RPMI7951 (cell line): Measurements from ENCODE around the gene SPIRE1. TPM values are rescaled to one million over a fixed set of nuclear protein-coding genes. Genes with fewer than 3 reads are reported as not detected.
"Not testable (repeated sequence)": the region's sequence is repeated elsewhere in the genome, so short reads cannot be mapped to it uniquely, and the experiment has no call there.

Experiments
- DNase-seq: peaks from one replicate; pipeline ENCODE4 v3.0.0-alpha.2; 2012; ENCODE audit warnings: low read depth
- total RNA-seq: library from RNA; depleted of rRNA; stranded (reverse); fragments of >200 nt; shearing (Covaris generic); gene quantifications from 2 replicates; pipeline ENCODE4 v1.2.3, GENCODE V29; 2014

The SPIRE1 gene
- total RNA-seq, 1 experiment from 2014 or later: 15.7 TPM

GRCh38 chr18:12485479-12486105 lies 172.3 kb downstream of the SPIRE1 start:
- no peak for DNase-seq

DNA sequence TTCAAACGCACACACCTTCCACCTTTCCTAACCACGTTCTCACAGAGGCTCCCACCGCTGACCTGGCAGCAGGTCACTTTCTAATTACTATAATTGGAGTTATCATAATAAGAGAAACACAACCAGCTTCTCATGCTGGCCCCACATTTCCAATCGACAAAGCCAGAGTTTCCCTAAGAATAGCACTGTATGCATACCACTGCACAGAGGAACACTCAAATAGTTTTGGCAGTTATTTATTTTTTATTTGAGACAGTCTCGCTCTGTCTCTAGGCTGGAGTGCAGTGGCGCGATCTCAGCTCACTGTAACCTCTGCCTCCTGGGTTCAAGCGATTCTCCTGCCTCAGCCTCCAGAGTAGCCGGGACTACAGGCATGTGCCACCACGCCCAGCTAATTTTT lies 176.0 kb downstream of the SPIRE1 start:
- not testable (repeated sequence) for DNase-seq

- DNase-seq: no peak
Observed at GRCh38 chr18:12479982-12480381, 177.9 kb downstream of the SPIRE1 start.

DNA sequence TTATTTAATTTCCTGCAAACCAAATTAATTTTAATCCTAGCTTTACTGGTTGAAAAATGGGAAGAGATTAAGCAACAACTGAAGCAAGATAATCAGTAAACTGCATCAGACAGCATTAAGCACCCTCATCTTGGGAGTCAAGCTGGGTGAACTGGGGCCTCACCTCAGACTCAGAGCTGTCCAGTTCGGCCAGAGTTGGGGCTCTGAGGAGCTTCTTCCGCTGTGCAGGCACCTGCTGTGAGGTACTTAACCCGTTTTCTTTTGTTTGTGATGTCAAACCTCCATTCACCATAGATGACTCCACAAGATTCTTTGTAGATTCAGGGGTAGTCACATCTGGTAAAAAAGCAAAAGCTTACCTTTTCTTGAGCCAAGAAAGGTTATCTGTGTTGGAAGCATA lies 178.4 kb downstream of the SPIRE1 start:
- DNase-seq: no peak

- no peak for DNase-seq
Observed at GRCh38 chr18:12478269-12479047, 179.4 kb downstream of the SPIRE1 start.

DNA sequence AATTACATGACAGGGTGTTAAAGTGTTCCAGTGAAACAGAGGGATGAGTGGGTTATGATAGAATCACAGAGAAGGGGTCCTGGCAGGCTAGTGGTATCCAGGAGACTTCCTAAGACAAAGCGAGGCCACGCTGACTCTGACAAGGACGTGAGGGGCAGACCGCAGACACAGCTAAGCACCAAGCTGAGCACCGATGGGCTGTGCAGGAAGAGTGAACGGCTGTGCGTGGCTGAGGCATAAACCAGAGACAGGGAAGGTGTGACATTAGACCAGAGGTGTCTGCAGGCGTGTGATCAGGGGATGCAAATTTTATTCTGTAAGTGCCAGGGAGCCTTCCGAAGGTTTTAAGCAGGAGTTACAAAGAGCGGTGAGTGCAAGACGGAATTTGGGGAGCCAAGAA lies 180.3 kb downstream of the SPIRE1 start:
- no peak for DNase-seq

GRCh38 chr18:12476955-12477354 lies 181.0 kb downstream of the SPIRE1 start:
- no peak for DNase-seq

GRCh38 chr18:12474876-12475275 lies 183.0 kb downstream of the SPIRE1 start:
- DNase-seq: no peak

DNA sequence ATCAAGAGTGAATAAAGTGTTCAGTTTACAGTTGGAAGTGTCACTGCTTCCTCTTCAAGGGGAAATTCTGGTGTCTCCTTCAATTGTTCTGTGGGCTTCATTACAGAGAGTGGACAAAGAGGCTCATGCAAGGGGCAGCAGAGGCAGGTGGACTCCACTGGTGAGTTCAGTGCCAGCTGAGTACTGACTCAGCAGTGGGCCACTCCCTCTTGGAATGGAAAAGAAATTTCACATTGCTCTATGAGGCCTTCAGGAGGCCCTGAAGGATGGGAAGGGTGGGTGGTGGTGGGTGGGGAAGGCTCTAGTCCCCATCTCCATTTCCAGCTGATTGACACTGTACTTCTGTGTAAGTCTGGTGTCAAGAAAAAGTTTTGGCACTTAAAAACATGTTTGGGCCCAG lies 183.8 kb downstream of the SPIRE1 start:
- no peak for DNase-seq

GRCh38 chr18:12470382-12471075 lies 187.4 kb downstream of the SPIRE1 start:
- no peak for DNase-seq

- no peak for DNase-seq
Observed at GRCh38 chr18:12468445-12468844, 189.5 kb downstream of the SPIRE1 start.

GRCh38 chr18:12464731-12465130 lies 193.2 kb downstream of the SPIRE1 start:
- no peak for DNase-seq

DNA sequence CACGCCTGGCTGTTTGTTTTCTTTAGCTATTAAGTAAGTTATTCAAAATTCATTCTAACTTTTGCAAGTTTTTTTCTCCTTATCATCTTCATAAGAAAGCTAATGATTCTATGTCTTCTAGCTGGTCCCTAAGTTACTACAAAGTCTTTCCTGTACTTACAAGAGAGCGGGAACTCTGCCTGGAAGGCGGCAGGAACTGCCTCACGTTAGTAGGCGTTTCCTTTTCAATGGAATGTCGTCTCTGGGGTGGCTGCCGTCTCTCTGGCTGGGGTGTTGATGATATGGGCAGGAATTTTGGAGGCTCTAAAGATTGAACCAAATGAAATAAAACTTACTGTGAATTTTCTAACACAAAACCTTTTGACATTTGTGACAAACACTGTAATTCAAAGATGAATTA lies 194.7 kb downstream of the SPIRE1 start:
- DNase-seq: no peak

- no peak for DNase-seq
Observed at GRCh38 chr18:12462242-12462641, 195.7 kb downstream of the SPIRE1 start.

DNA sequence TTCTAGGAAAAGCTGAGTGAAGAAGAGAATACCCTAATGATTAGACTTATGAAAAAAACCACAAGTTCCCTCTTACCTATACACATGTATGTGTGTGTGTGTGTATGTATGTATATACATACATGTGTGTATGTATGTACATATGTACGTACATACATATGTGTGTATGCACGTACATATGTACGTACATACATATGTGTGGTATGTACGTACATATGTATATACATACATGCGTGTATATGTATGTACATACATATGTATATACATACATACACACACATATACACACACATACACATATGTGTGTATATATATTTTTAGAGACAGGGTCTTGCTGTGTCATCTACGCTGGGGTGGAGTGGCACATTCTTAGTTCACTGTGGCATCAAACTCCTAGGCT lies 196.6 kb downstream of the SPIRE1 start:
- DNase-seq: no peak

- DNase-seq: no peak
Observed at GRCh38 chr18:12460874-12461273, 197.0 kb downstream of the SPIRE1 start.

DNA sequence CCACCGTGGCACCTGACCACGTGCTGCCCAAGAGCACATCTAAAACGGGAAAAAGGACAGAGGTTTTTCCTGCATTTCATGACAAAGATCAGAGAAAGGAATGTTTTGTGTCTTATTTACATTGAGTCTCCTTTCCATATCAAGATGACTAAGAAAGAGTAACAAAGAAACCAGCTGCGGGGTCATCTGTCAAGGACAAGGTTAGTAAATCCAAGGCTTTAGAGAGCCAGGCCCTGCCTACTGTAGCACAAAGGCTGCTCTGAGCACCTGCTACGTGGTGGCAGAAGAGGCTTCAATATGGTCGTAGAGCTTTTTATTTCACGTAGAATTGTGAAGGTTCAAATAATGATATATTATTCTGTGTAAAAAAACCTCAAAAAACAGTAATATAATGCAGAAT lies 199.1 kb downstream of the SPIRE1 start:
- DNase-seq: no peak

DNA sequence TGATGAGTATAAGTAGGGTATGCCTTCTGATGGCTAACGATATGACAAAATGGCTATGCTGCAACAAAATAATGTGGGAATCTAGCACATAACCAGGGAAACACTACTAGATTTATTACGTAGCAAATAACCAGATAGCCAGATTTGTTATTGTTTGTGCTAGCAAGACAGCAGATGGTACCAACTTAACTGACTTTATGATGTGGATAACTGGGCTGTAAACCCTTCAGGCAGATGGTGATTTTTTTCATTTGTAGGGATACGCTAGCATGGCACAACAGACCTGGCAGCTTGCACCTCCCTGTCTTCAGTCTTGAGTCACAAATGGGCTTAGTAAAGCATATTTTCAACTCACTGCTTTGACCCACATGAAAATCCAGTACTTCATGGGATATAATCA lies 201.5 kb downstream of the SPIRE1 start:
- DNase-seq: no peak

DNA sequence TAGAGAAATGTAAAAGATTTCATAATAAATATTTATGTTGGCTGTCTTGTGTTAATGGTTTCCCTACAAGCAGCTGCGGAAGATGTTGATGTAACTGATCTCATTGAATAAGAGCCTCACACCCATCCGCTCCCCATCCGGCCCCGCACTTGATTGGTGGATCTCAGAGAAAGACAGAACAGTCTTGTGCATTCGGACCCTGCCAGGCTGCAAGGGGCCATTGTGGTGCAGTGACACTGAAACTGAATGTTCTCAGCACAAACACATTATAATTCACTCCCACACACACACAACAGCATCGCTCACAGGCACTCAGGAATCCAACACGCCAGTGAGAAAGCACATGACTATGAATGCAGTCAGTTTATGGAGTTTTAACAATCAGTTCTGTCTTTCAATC lies 202.4 kb downstream of the SPIRE1 start:
- no peak for DNase-seq

- no peak for DNase-seq
Observed at GRCh38 chr18:12452784-12453183, 205.1 kb downstream of the SPIRE1 start.

DNA sequence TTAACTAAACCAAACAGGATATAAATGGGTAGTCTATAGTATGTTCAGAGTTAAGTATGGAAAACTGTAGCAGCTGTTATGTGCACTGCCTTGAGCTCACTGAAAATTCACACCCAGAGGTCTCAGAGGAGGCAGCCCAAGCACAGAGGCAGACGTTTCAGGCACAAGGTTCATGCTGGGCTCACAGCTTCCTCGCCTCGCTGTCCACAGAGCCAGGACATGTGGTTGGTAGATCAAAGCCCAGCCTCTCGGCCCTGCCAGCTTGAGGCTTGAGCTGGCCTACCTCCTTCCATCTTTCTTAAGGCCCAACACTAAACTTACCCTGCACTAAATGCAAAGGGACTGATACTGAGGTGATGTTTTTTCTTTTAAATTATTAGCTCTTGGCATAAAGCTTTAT lies 206.5 kb downstream of the SPIRE1 start:
- DNase-seq: no peak

- no peak for DNase-seq
Observed at GRCh38 chr18:12449051-12449785, 208.7 kb downstream of the SPIRE1 start.
